GM12873 (cell line): ENCODE measurements around the gene STUB1.

Experiments used
- CTCF ChIP-seq: IDR thresholded peaks from 2 replicates; pipeline ENCODE4 v1.5.1; 2012; ENCODE audit warnings: low read depth, mild to moderate bottlenecking, moderate library complexity, low read length, control low read depth; ENCODE audit not compliant: insufficient read depth; ENCODE audit errors: missing control alignments

STUB1 gene

GRCh38 chr16:678858-679813 is 1.1 kb upstream of the STUB1 start:
- no peak for TF ChIP-seq CTCF

DNA sequence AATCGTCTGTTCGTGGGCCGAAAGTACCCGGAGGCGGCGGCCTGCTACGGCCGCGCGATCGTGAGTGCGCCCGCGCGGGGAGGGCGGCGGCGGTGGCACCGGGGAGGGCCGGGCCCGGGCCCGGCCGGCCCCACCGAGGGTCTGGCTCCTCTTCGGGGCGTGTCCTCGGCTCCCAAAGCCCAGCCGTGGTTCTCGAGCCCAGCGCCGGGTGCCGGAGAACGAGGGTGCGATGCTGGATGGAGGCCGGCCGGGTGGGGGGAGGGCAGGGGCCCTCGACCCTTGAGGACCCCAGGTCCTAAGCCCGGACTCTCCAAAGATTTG is 375 bp downstream of the STUB1 start:
- no peak for TF ChIP-seq CTCF

- TF ChIP-seq CTCF: peak; percentile 20
These were observed 946 bp downstream of the STUB1 start for GRCh38 chr16:680967-681745.

- no peak for TF ChIP-seq CTCF
These were observed 1.7 kb downstream of the STUB1 start for GRCh38 chr16:681746-682427.

DNA sequence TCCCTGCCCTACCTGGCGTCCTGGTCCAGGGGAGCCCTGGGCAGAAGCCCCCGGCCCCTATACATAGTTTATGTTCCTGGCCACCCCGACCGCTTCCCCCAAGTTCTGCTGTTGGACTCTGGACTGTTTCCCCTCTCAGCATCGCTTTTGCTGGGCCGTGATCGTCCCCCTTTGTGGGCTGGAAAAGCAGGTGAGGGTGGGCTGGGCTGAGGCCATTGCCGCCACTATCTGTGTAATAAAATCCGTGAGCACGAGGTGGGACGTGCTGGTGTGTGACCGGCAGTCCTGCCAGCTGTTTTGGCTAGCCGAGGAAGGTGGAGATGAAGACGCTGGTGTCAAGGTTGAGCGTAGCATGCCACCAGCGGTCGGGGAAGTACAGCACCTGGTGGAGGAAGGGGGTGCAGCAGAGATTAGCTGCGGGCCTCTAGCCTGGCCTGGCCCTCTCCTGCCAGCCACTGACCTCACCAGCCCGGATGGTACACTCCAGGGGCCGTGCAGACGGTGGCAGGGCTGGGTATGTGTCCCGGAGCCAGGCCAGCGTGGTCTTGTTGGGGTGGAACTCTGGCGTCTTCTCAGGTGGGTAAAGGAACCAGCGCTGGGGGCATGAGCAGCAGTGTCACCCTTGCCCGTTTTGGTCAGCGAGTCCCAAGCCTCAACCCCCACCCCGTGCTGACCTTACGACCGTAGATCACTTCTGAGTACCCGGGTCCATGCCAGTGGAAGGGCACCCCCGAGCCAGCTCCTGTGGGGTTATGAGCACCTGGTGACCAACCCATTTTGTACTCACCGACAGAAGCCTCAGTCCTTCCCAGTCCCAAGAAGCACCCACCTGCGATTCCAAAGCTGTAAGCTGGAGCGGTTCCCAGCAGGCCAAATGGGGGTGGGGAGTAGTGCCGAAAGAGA is 2.5 kb downstream of the STUB1 start:
- TF ChIP-seq CTCF: no peak

GRCh38 chr16:683396-684070 is 3.3 kb downstream of the STUB1 start:
- no peak for TF ChIP-seq CTCF
